ENCODE measurements around the gene A1CF.

DNA sequence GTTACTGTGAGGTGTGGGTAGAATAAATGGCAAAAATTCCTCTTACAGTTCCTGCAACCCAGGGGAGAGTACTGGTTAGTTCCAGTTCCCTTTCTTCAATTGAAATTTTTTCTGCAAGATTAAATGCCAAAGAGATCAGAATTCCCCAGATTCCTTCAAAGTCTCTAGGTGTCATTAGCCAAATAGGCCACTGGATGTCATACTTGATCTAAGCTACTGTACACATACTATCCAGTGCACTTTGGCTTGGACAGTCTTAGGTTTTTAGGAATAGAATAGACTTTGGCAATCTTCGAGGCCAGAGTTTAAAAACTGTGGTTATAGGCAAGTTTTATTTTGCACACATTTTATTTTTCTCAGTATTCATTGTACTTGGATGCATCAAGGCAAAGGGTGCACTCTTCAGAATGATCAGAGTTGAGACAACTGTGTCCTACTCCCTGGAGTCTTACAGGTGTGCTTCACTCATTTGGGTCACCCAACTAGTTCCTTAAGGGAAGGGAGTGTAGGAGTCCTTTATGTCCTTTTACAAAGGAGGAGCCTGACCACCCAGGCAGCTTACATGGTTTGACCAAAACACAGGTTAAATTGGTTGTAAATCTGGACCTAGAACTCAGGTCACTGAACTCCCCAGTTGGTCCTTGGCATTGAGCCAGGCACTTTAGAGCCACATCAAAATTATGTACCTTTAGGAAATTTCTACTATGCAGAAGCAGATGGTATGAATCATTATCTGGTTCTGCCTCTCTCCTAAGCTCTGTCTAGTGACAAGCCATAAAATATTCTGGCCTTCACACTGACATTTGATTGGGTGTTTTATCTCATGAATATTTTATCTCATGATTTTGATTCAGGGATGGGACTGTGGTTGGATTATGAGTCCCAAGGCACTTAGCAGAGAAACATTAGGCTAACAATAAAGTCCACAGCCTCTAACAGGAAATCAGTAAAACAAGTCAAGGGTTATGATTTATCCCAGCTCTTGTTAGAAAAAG is 96.2 kb downstream of the A1CF start:
- TF ChIP-seq, protein P1, sequence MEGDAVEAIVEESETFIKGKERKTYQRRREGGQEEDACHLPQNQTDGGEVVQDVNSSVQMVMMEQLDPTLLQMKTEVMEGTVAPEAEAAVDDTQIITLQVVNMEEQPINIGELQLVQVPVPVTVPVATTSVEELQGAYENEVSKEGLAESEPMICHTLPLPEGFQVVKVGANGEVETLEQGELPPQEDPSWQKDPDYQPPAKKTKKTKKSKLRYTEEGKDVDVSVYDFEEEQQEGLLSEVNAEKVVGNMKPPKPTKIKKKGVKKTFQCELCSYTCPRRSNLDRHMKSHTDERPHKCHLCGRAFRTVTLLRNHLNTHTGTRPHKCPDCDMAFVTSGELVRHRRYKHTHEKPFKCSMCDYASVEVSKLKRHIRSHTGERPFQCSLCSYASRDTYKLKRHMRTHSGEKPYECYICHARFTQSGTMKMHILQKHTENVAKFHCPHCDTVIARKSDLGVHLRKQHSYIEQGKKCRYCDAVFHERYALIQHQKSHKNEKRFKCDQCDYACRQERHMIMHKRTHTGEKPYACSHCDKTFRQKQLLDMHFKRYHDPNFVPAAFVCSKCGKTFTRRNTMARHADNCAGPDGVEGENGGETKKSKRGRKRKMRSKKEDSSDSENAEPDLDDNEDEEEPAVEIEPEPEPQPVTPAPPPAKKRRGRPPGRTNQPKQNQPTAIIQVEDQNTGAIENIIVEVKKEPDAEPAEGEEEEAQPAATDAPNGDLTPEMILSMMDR (IDR thresholded peaks at IDR 0.05; ENCODE audit: insufficient read depth, low read depth, low read length), result peak; percentile 54
- no peak for TF ChIP-seq EZH2 (IDR thresholded peaks at IDR 0.05; ENCODE audit: insufficient read depth, low read length)

All from astrocyte (in vitro differentiated cells and primary cell).